T-helper 1 cell (primary cell): ENCODE data around the gene MCM3AP.
"Not testable (repeated sequence)": the region's sequence is repeated elsewhere in the genome, so short reads cannot be mapped to it uniquely, and the experiment has no call there.

Experiments used
- DNase-seq, 5 donors: peaks; one replicate each; pipeline ENCODE4 v3.0.0-alpha.2; 2012 to 2020

MCM3AP gene

DNA sequence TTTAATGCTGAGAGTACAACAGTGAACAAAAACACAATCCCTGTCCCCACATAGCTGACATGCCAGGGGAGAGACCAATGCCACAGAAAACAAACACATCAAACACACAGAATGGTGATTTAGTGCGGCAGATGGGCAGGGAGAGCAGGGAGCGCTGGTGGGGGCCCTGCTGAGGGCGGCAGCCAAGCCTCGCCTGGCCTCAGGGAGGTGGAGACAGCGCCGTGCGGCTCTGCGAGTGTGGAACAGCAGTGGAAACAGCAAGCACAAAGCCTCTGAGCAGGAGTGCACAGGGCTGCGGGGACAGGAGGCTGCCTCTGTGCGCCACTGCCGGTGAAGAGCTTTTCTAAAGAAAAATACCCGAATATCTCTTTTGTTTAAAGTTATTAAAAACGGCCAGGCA, 17.0 kb downstream of the MCM3AP start:
- DNase-seq: no peak

DNA sequence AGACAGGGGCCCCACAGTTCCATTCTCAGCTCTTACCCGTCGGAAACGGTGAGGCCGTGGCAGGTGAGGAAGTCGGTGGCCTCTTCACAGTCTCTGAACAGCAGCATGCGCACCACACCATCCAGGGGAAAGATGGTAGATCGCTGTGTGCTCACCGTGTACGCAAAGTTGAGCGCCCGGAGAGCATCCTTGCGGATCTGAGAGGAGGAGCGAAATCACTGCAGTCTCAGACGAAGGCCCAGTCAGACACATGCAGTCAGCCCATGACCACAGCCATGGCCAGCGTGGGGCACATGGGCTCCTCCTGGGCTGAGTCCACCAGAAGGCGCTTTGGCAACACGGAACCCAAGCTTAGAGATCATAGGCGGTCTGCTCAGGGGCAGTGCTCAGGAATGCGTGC, 18.5 kb downstream of the MCM3AP start:
- no peak for DNase-seq

- no peak for DNase-seq
Measured at GRCh38 chr21:46265736-46266525, 19.5 kb downstream of the MCM3AP start.

DNA sequence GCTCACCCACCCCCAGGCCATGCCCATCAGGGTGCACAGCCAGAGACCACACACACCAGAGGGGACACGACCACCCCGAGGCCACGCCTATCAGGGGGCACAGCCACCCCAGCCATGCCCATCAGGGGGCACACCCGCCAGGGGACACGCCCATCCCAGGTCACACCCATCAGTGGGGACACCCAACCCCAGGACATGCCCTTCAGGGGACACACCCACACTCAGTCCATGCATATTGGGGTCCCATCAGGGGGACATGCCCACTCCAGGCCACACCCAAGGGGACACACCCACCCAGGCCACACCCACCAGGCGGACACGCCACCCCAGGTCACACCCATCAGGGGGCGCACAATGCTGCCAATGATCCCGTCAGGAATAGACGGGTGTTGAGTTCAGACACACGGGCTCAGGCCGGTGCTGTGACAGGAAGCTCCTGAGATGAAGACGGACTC, 20.7 kb downstream of the MCM3AP start:
- no peak for DNase-seq

- DNase-seq: no peak
Measured at GRCh38 chr21:46264046-46264689, 21.2 kb downstream of the MCM3AP start.

GRCh38 chr21:46256501-46256994, 28.9 kb downstream of the MCM3AP start:
- DNase-seq: no peak

- DNase-seq: no peak
Measured at GRCh38 chr21:46255758-46256337, 29.6 kb downstream of the MCM3AP start.

DNA sequence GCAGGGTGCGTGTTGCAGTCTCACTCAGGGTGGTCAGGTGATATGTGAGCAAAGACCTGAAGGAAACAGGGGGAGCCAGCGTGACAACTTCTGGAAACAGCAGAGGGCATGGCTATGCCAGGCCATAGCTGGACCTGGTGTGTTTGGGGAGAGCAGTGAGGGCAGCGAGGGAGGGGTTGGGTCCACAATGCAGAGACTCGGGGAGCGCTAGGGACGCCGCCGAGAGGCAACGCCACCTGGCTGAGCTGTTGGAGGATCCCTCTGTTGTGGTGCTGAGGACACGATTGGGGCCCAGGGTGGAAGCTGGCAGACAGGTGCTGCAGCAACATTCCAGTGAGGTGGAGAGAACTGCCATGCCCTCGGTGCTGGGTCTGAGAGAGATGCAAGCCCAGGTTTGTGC, 30.2 kb downstream of the MCM3AP start:
- no peak for DNase-seq

DNA sequence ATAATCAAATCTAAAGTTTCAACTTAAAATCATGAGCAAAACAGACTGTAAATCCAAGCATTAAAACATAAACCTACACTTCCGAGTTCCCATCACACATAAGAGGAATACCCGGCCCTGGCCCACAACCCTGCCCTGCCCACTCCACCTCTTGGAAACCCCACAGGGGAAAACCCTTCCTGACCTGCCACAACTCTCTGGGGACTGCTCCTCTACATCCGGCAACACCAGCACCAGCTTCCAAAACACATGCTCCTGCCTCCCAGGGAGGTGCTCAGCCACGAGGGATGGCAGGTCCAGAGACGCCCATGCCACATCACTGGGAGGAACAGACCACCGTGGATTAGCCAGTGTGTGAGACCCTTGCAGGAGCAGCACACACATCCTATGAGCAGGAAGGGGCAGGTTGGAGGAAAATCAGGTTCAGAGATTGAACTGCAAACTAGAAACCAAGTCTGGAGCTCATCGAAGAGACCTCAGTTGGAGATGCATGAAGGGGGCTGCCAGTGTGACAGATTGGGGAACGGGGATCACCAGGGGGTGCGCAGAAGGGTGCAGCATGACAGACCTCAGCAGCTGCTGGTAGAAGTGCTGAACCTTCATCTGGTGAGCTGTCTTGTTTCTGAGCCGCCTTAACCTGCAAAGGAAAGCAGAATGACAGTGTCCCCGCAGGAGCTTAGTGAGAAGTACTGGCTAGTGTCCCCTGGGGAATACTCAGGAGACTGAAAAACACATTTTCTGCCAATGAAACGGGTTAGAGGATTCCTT, 31.0 kb downstream of the MCM3AP start:
- DNase-seq: no peak

DNA sequence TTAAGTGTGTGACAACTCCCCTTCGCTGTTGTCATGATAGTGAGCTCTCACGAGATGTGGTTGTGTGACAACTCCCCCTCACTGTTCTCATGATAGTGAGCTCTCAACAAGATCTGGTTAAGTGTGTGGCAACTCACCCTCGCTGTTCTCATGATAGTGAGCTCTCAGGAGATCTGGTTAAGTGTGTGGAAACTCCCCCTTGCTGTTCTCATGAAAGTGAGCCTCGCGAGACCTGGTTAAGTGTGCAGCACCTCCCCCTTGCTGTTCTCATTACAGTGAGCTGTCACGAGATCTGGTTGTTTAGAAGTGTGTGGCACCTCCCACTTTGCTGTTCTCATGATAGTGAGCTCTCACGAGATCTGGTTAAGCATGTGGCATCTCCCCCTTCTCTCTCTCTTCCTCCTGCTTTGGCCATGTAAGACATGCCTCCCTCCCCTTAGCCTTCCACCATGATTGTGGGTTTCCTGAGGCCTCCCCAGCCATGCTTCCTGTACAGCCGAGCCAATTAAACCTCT, 31.7 kb downstream of the MCM3AP start:
- DNase-seq: peak in 3 of 5 donors; percentile 14 to 77 (median 15)

GRCh38 chr21:46252840-46253239, 32.6 kb downstream of the MCM3AP start:
- DNase-seq: no peak

DNA sequence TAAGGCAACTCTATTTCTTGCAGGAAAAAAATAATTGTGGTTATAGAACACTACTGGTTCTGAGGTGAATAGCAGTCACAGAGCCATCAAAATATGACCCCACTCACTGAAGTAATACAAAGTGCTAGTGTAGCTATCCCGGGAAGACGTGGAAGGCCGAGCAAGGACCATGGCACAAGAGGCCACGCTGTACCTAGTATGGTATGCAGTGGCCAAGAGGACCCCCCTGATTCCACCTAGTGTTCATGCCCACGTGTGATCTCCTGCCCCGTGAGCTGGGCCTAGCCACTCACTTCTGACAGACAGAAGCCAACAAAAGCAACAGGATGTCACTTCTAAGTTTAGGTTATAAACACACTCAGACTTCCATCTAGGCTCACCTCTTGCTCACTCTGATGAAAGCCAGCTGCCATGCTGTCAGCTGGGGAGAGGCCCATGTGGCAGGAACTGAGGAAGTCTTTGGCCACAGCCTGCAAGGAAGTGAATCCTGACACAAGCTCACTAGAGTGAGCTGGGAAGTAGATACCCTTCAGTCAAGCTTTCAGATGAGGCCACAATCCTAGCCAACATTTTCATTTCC, 35.2 kb downstream of the MCM3AP start:
- DNase-seq: no peak

DNA sequence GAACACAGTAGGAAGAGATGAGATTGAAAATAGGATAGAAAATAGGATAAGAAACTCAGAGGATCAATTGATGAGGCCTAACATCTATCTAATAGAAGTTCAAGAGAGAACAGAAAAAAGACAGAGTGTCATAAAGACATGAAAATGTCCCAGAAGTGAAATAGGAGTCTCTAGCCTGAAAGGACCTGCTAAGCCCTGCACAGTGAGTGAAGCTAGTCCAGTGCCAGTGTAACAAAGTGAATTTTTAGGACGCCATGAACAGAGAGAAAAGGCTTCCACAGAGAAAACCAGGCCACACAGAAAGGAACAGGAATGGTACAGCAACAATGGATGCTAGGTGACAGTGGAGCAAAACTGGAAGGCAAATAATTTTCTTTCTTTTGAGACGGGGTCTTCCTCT, 36.6 kb downstream of the MCM3AP start:
- no peak for DNase-seq

DNA sequence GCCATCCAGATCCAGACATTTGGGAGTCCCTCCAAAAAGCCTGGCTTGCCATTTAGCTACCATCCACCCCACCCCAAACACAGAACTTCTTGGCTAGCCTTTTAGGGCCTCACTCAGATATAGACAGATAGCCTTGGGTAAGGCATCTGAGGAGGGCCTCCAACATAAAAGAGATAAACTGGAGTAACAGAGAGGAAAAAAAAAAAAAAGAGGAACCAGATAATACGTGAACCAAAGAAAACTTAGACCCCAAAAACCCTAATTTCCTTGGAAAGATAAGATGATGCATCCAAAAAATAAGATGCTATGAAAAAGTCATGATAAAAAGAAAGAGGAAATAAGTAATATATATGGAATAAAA, 37.0 kb downstream of the MCM3AP start:
- no peak for DNase-seq

GRCh38 chr21:46247699-46248421, 37.6 kb downstream of the MCM3AP start:
- no peak for DNase-seq

DNA sequence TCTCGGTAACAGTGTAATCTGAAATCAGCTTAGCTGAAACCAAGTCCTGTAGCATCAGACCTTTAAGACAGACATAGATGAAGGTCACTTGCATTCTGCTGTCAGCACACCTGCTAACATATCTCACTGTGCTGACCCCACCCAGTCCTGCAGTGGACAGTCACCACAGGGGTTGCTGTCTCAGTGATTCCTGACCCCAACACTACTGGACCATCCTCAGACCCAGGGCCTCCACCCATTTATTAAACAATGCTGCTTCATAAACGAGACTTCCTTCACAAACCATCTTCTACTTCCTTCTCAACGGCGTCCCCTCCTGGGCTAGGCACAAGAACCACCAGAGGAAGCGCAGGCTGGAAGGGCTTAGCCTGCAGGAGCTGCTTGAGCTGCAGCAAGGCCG, 39.1 kb downstream of the MCM3AP start:
- no peak for DNase-seq

GRCh38 chr21:46245213-46245915, 40.0 kb downstream of the MCM3AP start:
- DNase-seq: no peak

DNA sequence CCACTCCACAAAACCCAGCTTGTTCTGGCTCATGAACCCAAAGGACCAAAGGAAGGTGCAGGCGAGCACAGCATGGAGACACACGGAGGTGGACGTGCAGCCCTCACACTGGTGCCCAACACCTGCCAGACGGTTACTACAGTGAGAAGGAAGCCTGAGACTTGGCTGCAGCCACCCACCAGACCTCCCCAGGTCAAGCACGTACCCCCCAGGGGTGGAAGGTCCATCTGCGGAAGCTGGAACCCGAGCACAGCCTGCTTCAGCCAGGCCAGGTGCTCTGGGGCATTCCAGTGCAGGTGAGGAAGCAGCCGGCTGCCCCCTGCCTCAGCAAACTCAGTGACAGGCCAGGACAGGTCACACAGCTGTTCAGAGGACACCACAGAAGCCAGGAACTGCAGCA, 40.8 kb downstream of the MCM3AP start:
- no peak for DNase-seq

- no peak for DNase-seq
Measured at GRCh38 chr21:46243960-46244361, 41.5 kb downstream of the MCM3AP start.

DNA sequence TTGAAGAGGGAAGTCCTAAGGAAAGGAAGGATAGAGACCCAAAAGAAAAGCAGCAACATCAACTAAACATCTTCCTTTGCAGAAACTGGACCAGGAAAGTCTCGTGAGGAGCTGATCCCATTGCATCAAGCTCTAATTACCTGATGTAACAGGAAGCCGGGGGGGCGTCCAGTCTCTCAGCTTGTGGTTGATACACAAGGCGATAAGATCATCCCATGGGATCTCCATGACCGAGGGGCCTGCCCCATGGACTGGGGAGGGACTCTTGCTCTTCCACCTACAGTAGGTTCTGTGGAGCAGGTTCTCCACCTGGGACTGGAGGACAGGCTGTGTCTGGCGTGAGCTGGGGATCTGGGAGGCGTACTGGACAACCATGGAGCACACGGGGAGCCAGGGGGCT, 42.1 kb downstream of the MCM3AP start:
- DNase-seq: no peak

GRCh38 chr21:46241577-46241976, 43.8 kb downstream of the MCM3AP start:
- not testable (repeated sequence) for DNase-seq
